ENCODE data around the gene TNFRSF14. TPM values are rescaled to one million over a fixed set of nuclear protein-coding genes. Genes with fewer than 3 reads are reported as not detected.

Gene TNFRSF14
- polyA plus RNA-seq, 2 of the 4 experiments (the other 2 are of a cell fraction), result 0.16 to 0.25 TPM

DNA sequence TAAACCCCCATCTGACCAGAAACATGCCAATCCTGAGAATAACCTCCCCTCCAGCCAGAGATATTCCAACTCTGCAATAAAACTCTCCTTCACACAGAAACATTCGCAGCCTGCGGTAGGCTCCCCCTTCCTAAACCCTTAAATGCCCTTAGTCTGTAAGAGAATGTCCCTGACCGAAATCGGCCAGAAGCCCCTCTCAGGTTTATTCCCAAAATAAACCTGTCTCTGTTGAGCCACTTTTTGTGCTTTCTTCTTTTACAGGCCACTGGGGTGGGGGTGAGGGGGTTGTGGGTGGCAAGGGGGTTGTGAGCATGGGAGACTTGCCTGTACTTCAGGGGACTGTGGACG lies 35.0 kb downstream of the TNFRSF14 start (continued):
- no peak for TF ChIP-seq REST (IDR thresholded peaks at IDR 0.05)
- TF ChIP-seq EHF (CRISPR knock-in tag; IDR thresholded peaks at IDR 0.05), result no peak

DNA sequence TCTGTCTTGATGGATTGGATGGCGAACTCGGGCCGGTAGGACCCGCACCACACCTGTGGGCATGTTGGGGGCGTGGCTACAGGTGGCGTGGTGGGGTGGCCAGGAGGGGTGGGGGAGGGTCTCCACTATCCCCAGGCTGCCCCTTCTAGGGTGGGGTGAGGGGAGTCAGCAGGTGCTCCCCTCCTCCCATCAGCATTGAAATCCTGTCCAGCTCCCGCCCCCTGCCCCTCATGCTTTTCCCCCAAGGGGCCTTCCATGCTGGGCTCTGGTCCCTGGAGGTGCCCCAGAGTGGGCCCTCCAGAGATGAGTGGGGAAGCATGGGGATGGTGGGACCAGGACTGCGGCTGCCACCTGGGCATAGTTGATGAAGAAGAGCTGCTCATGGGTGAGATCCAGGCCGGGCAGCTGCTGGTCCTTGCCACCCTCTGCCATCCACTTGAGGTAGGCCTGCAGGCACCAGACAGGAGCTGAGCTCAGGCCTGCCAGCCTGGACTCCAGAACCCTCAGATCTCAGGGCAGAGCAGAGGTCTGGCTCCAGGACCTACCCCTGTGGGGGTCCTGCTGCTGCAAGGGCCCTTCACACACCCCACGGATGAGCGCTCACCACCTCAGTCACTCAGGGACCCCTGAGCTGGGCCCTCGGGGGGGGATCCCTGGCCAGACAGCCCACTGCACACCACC lies 35.5 kb downstream of the TNFRSF14 start:
- no peak overlapping the region for H3K4me2 ChIP-seq
- ATAC-seq (no peak), DNase-seq (ENCODE audit: low read depth in 1 of 2, low spot score in 1 of 2) (no peak), FAIRE-seq (no peak)
- H3K4me3 ChIP-seq, result no peak overlapping the region
- H3K9me3 ChIP-seq, result no peaks in the 10 kb centered on the region
- TF ChIP-seq CEBPB (IDR thresholded peaks at IDR 0.05) (no peak), MAX (IDR thresholded peaks at IDR 0.05) (no peak), NR3C1 (IDR thresholded peaks at IDR 0.05) (no peak), HDAC2 (IDR thresholded peaks at IDR 0.05) (no peak), KDM5A (IDR thresholded peaks at IDR 0.05) (no peak)
- POLR2A ChIA-PET, result no interaction called here
- H3K4me1 ChIP-seq, result no peaks in the 10 kb centered on the region; the same call in 2 of the 3 replicates
- WGBS (ENCODE audit: missing lambda C conversion rate), result no CpG with 5 or more reads among the region's 12 CpGs
- CTCF ChIA-PET, result no interaction called here
- no peak overlapping the region for H3K27ac ChIP-seq

DNA sequence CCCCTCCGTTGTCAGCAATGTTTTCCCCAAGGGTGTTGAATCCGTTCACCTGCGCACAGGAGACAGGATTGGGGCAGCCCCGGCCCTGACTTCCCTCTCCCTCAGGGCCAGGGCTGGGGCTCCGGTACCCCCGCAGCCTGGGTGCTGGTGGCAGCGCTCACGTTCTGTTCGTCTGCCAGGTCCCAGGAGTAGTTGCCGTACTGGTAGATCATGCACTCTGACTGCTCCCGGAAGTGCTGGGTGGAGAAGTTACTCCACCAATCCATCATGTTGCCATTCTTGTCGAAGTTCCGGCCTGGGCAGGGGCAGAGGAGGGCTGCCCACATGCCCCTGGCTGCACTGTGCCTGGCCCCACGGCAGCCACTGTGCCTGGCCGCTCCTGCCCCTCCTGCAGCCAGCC lies 36.5 kb downstream of the TNFRSF14 start:
- no peak for FAIRE-seq
- POLR2A ChIA-PET, result no interaction called here
- CTCF ChIA-PET, result no interaction called here
- H3K4me2 ChIP-seq, result no peak overlapping the region
- no peak overlapping the region for H3K27ac ChIP-seq
- H3K4me3 ChIP-seq, result no peak overlapping the region
- TF ChIP-seq HOXB13 (CRISPR knock-in tag; IDR thresholded peaks at IDR 0.05; ENCODE audit: low read depth) (no peak), JUNB (IDR thresholded peaks at IDR 0.05) (no peak), RAD21 (conservative IDR thresholded peaks at IDR 0.05 in 1 of 2, IDR thresholded peaks at IDR 0.05 in 1 of 2) (no peak), RNF2 (IDR thresholded peaks at IDR 0.05; ENCODE audit: borderline replicate concordance, low read depth) (no peak), TFCP2L1 (CRISPR knock-in tag; IDR thresholded peaks at IDR 0.05) (no peak), MYC (IDR thresholded peaks at IDR 0.05; ENCODE audit: borderline replicate concordance, low read length) (no peak), NR3C1 (IDR thresholded peaks at IDR 0.05) (no peak), EHMT2 (IDR thresholded peaks at IDR 0.05; ENCODE audit: low read depth) (no peak), ZC3H11A (IDR thresholded peaks at IDR 0.05) (no peak), BCL3 (IDR thresholded peaks at IDR 0.05) (no peak), KDM5A (IDR thresholded peaks at IDR 0.05) (no peak), POLR2AphosphoS2 (conservative IDR thresholded peaks at IDR 0.05; ENCODE audit: low read length) (no peak), FOSL2 (IDR thresholded peaks at IDR 0.05) (no peak), FOSL2 (CRISPR knock-in tag; IDR thresholded peaks at IDR 0.05) (no peak), ZSCAN20 (CRISPR knock-in tag; IDR thresholded peaks at IDR 0.05) (no peak)
- no peak for DNase-seq (ENCODE audit: low read depth in 1 of 2, low spot score in 1 of 2)
- ATAC-seq, result no peak
- no peaks in the 10 kb centered on the region for H3K4me1 ChIP-seq
- H3K9me3 ChIP-seq, result no peaks in the 10 kb centered on the region
- WGBS (ENCODE audit: missing lambda C conversion rate), result 38% methylated on average over 4 of the region's 15 CpGs

Measured in A549 (cell line).